Amygdala (tissue), 56 donors: ENCODE data around the gene MIAT.
A peak's percentile ranks its signal among the peaks of the same experiment; 100 is the strongest.

ENCODE experiments used
- DNase-seq, 56 donors: peaks; one replicate each; lab custom pipeline; 2025; lab: John Stamatoyannopoulos, UW

MIAT gene

GRCh38 chr22:26662160-26662559 is 4.8 kb downstream of the MIAT start:
- no peak for DNase-seq

- DNase-seq = no peak
Measured at GRCh38 chr22:26663374-26663923, 6.1 kb downstream of the MIAT start.

- DNase-seq = no peak
Measured at GRCh38 chr22:26665813-26666231, 8.4 kb downstream of the MIAT start.

GRCh38 chr22:26667140-26667539 is 9.8 kb downstream of the MIAT start:
- DNase-seq = no peak

- no peak for DNase-seq
Measured at GRCh38 chr22:26669060-26669481, 11.7 kb downstream of the MIAT start.

GRCh38 chr22:26670459-26670858 is 13.1 kb downstream of the MIAT start:
- no peak for DNase-seq

GRCh38 chr22:26671317-26672059 is 14.1 kb downstream of the MIAT start:
- peak in 2 of 56 donors; percentile 18 to 32 for DNase-seq

- no peak for DNase-seq
Measured at GRCh38 chr22:26672060-26672471, 14.7 kb downstream of the MIAT start.

- peak; percentile 56 to 96 (median 86) for DNase-seq
Measured at GRCh38 chr22:26672590-26673468, 15.4 kb downstream of the MIAT start.

GRCh38 chr22:26673486-26673885 is 16.1 kb downstream of the MIAT start:
- no peak for DNase-seq

GRCh38 chr22:26674211-26675190 is 17.1 kb downstream of the MIAT start:
- no peak for DNase-seq

GRCh38 chr22:26675687-26676268 is 18.4 kb downstream of the MIAT start:
- no peak for DNase-seq

- DNase-seq = no peak
Measured at GRCh38 chr22:26677217-26677616, 19.8 kb downstream of the MIAT start.

GRCh38 chr22:26679003-26679629 is 21.7 kb downstream of the MIAT start:
- DNase-seq = peak in 50 of 56 donors; percentile 10 to 86 (median 45)

GRCh38 chr22:26680485-26680884 is 23.1 kb downstream of the MIAT start:
- no peak for DNase-seq

GRCh38 chr22:26681395-26681821 is 24.0 kb downstream of the MIAT start:
- no peak for DNase-seq

- DNase-seq = no peak
Measured at GRCh38 chr22:26684168-26684567, 26.8 kb downstream of the MIAT start.

- no peak for DNase-seq
Measured at GRCh38 chr22:26685601-26686000, 28.2 kb downstream of the MIAT start.

GRCh38 chr22:26687439-26687838 is 30.1 kb downstream of the MIAT start:
- no peak for DNase-seq
